Measurements from ENCODE around the gene RNF167. TPM values are rescaled to one million over a fixed set of nuclear protein-coding genes. Genes with fewer than 3 reads are reported as not detected.

The RNF167 gene
- 11.0 and 11.2 TPM in 2 replicates for total RNA-seq

GRCh38 chr17:4939796-4940554 is at the start of gene RNF167, which contains the start of gene SLC25A11:
TSS of gene RNF167 (plus strand) at chr17:4940268. CDS start at chr17:4940910, 642 bp downstream.
TSS of gene SLC25A11 (minus strand) at chr17:4940046. CDS start at chr17:4939910, 136 bp downstream.

GRCh38 chr17:4899341-4900230 is 40.5 kb upstream of the RNF167 start, which contains the start of gene C17orf107:
TSS of gene C17orf107 (plus strand) at chr17:4899536. CDS start at chr17:4899763, 227 bp downstream.

GRCh38 chr17:4903051-4903818 is 36.8 kb upstream of the RNF167 start, which contains the start of gene CHRNE:
TSS of gene CHRNE (minus strand) at chr17:4903098. CDS start at chr17:4903063, 35 bp downstream.

GRCh38 chr17:4931963-4932362 is 8.1 kb upstream of the RNF167 start, which contains the start of gene GP1BA:
TSS of gene GP1BA (plus strand) at chr17:4932277. CDS start at chr17:4932605, 328 bp downstream.

GRCh38 chr17:4948166-4948930 is 8.3 kb downstream of the RNF167 start, which contains the start of gene PFN1:
TSS of gene PFN1 (minus strand) at chr17:4948530. CDS start at chr17:4948394, 136 bp downstream.

GRCh38 chr17:4950746-4951204 is 10.7 kb downstream of the RNF167 start, which contains the start of gene ENO3:
TSS of gene ENO3 (plus strand) at chr17:4951119. CDS start at chr17:4951830, 711 bp downstream.

GRCh38 chr17:4967539-4968485 is 27.7 kb downstream of the RNF167 start, which contains the start of gene SPAG7:
TSS of gene SPAG7 (minus strand) at chr17:4967817. CDS start at chr17:4967804, 13 bp downstream.

GRCh38 chr17:4986951-4987766 is 47.1 kb downstream of the RNF167 start, which contains the start of gene CAMTA2:
TSS of gene CAMTA2 (minus strand) at chr17:4987675. CDS start at chr17:4986222, 1,453 bp downstream.

Other genes with a start within 250 kb of the RNF167 start
- 30.2 and 32.7 TPM in 2 replicates for gene PELP1, start 236.1 kb upstream of the RNF167 start, total RNA-seq
- 4.2 and 5.8 TPM in 2 replicates for gene ARRB2, start 229.6 kb upstream of the RNF167 start, total RNA-seq
- 8.8 and 13.6 TPM in 2 replicates for gene MED11, start 208.8 kb upstream of the RNF167 start, total RNA-seq
- gene ZMYND15, start 200.4 kb upstream of the RNF167 start, total RNA-seq = not detected in 2 replicates
- 0.32 and 1.1 TPM in 2 replicates for gene CXCL16, start 200.3 kb upstream of the RNF167 start, total RNA-seq
- not detected in 2 replicates for gene TM4SF5, start 168.4 kb upstream of the RNF167 start, total RNA-seq
- gene VMO1, start 153.9 kb upstream of the RNF167 start, total RNA-seq = 0.65 and 1.7 TPM in 2 replicates
- not detected in 2 replicates for gene GLTPD2, start 151.3 kb upstream of the RNF167 start, total RNA-seq
- 203 and 253 TPM in 2 replicates for gene PSMB6, start 144.1 kb upstream of the RNF167 start, total RNA-seq
- gene PLD2, start 133.1 kb upstream of the RNF167 start, total RNA-seq = 12.0 and 18.8 TPM in 2 replicates
- gene MINK1, start 106.9 kb upstream of the RNF167 start, total RNA-seq = 19.1 and 24.0 TPM in 2 replicates
- gene C17orf107, start 40.7 kb upstream of the RNF167 start, total RNA-seq = 0.61 and 1.3 TPM in 2 replicates
- 0.30 and 0.97 TPM in 2 replicates for gene CHRNE, start 37.2 kb upstream of the RNF167 start, total RNA-seq
- not detected in 2 replicates for gene GP1BA, start 8.0 kb upstream of the RNF167 start, total RNA-seq
- gene SLC25A11, start 222 bp upstream of the RNF167 start, total RNA-seq = 56.8 and 59.4 TPM in 2 replicates
- 292 and 379 TPM in 2 replicates for gene PFN1, start 8.3 kb downstream of the RNF167 start, total RNA-seq
- 1.3 and 2.3 TPM in 2 replicates for gene ENO3, start 10.9 kb downstream of the RNF167 start, total RNA-seq
- 55.2 and 56.5 TPM in 2 replicates for gene SPAG7, start 27.5 kb downstream of the RNF167 start, total RNA-seq
- 3.2 and 8.1 TPM in 2 replicates for gene CAMTA2, start 47.4 kb downstream of the RNF167 start, total RNA-seq
- not detected in 2 replicates for gene INCA1, start 57.3 kb downstream of the RNF167 start, total RNA-seq
- 44.4 and 60.1 TPM in 2 replicates for gene KIF1C, start 57.7 kb downstream of the RNF167 start, total RNA-seq
- gene SLC52A1, start 95.2 kb downstream of the RNF167 start, total RNA-seq = under 0.01 TPM in 1 of 2 replicates, not detected in the other
- 0.97 and 1.2 TPM in 2 replicates for gene ZFP3, start 138.2 kb downstream of the RNF167 start, total RNA-seq
- 4.9 and 6.4 TPM in 2 replicates for gene ZNF232, start 171.6 kb downstream of the RNF167 start, total RNA-seq
- not detected in 2 replicates for gene USP6, start 175.8 kb downstream of the RNF167 start, total RNA-seq